HFF-Myc (cell line): ENCODE data around the gene NMS.

Experiments
- DNase-seq: peaks from one replicate; pipeline ENCODE4 v3.0.0-alpha.2; 2011; ENCODE audit warnings: low read depth; ENCODE audit errors: extremely low read depth
- H3K4me3 ChIP-seq: replicated peaks from 2 replicates; pipeline ENCODE4 v1.5.1; 2011; ENCODE audit warnings: low read depth, mild to moderate bottlenecking, control low read depth, low read length
- CTCF ChIP-seq: IDR thresholded peaks from 2 replicates; pipeline ENCODE4 v1.5.1; 2012; ENCODE audit warnings: mild to moderate bottlenecking, low read depth, low read length, control low read depth; ENCODE audit errors: missing control alignments

NMS gene

DNA sequence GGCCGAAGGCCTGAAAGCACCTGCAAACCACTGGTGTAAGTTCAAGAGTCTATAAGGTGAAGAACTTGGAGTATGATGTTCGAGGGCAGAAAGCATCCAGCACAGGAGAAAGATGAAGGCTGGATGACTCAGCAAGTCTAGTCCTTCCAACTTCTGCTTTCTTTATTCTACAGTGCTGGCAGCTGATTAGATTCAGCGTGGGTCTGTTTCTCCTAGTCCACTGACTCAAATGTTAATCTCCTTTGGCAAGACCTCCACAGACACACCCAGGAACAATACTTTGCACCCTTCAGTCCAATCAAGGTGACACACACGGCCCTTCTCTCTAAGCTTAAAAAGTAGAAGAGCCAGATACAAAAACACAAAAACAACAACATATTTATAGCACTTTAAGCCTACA lies 43.4 kb downstream of the NMS start:
- no peak for TF ChIP-seq CTCF
- no peak overlapping the region for H3K4me3 ChIP-seq
- no peak for DNase-seq

- no peak for DNase-seq
- H3K4me3 ChIP-seq, result no peak overlapping the region
- TF ChIP-seq CTCF, result no peak
Observed at GRCh38 chr2:100517556-100517955, 47.3 kb downstream of the NMS start.

GRCh38 chr2:100518801-100519200 lies 48.5 kb downstream of the NMS start:
- no peak overlapping the region for H3K4me3 ChIP-seq
- DNase-seq, result no peak
- no peak for TF ChIP-seq CTCF

DNA sequence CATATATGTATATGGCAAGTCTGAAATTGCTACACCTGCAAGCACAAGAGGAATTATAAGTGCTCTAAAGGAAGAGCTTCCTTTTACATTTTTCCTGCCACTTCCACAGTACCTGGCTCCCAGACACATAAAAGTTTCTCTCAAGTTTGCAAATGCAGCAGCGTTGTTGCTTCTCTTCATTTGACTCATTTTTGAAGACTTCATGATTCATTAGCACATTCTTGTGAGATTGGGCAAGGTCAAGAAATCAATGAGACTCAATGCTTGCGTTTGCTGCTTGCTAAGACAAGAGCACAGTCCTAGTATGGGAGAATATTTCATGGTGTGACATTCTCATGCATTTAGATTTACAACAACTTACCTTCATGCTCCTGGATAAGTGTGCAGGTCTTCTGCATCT lies 49.9 kb downstream of the NMS start:
- no peak for DNase-seq
- H3K4me3 ChIP-seq, result no peak overlapping the region
- no peak for TF ChIP-seq CTCF

DNA sequence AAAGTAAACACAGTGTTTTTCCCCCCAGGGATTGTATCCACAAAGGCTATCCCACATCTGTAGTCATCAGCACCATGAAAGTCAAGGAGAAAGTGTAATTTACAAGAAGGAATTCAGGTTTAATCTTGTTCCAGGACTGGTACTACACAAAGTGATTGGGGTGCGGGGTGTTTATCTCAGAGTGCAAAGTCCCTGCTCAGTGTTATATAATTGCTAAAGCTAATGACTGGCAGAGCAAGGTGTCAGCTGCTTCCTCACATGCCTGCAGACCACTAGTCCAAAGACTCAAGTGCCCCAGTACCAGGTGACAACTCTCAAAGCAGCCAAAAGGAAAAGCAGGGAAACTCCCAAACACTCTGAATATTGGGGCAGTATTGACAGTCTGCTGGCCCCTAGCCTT lies 52.1 kb downstream of the NMS start:
- H3K4me3 ChIP-seq, result no peak overlapping the region
- DNase-seq, result no peak
- TF ChIP-seq CTCF, result no peak

DNA sequence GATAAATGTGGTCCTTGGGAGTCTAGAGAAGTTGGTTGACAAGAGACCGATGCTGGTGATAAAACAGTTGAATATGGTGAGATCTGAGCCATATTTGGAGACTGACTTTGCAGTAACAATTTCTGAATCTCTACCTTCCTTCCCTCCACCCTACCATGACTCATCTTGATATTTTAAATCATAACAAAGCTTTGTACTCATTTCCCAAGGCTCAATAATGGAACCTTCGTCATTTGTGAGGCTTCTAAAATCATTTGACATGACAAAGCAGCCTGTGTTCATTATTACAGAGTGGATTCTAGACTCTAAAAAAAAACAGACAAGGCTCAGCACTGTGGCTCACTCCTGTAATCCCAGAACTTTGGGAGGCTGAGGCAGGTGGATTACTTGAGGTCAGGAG lies 54.0 kb downstream of the NMS start:
- TF ChIP-seq CTCF, result no peak
- DNase-seq, result no peak
- H3K4me3 ChIP-seq, result no peak overlapping the region

DNA sequence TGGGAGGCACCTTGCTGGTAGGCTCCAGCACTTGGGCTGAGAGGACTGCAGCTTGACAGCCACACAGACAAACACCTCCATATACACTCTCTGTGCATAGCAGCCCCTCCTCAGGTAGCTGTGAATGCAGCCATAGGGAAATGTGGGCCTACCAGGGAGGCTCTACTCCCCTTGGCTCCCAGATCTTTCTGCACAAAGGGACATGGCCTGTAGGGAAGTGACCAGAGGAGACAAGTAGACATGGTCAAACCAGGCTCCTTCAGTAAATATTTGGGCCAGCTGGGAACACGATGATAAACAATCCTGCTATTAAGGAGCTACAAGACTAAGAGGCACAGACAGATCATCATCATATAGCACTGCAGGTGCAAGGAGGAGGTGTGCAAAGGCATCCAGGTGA lies 56.6 kb downstream of the NMS start:
- DNase-seq, result no peak
- H3K4me3 ChIP-seq, result no peak overlapping the region
- no peak for TF ChIP-seq CTCF
